NCI-H2081 treated with DMSO at 0.1 percent for 48 hours (cell line): Measurements from ENCODE around the gene NCF4.

Source experiments
- DNase-seq: peaks from one replicate; lab custom pipeline; 2025; lab: John Stamatoyannopoulos, UW

Gene NCF4

GRCh38 chr22:36922105-36922608 lies 61.4 kb downstream of the NCF4 start:
- DNase-seq = no peak

GRCh38 chr22:36922711-36923110 lies 61.9 kb downstream of the NCF4 start:
- DNase-seq = no peak

DNA sequence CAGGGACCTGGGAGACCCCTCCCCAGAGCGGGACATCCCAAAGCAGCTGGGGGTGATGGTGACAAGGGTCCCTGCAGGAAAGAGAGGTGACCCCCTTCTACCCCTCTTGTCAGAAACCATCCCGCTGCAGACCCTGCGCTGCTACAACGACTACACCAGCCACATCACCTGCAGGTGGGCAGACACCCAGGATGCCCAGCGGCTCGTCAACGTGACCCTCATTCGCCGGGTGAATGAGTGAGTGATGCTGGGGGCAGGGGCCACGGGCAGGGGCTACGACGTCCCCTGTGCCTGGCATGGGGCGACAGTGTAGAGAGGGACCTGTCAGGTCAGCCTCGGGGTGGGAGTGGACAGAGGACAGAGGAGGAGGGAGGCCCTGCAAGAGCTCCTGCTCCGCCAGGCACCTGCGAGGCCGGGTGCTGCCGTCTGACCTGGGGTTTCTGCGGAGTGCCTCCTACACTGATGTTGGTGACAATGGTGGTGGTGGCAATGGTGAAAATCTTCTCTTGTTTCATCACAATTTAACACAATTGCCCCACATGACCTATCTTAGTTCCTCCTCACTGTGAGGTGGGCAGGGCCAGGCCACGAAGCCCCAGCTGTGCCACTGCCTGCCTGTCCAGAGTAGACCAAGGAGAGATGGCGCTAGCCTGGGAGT lies 62.5 kb downstream of the NCF4 start:
- no peak for DNase-seq

DNA sequence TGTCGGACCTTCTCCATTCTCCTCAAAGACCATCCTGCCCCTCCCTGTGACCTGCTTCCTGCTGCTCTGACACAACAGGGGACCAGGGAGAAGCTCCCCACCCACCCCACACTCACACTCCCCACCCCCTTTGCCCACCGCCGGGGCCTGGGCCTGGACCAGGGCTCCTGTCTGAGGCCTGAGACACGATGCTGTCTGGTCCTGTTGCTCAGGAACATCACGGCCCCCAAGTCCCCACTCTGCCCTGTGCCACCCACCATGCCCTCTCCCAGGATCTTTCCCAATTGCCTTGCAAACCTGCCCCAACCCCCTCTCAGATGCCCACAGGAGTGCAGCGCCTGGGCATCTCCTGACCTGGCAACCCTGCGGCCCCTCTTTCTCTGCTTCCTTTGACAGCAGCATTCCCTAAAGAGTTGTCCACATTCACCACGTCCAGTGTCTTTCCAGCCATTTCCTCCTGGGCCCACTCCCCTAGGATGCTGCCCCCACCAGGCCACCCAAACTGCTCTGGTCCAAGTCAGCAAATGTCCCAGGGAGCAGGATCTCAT lies 63.4 kb downstream of the NCF4 start:
- DNase-seq = no peak

- no peak for DNase-seq
Observed at GRCh38 chr22:36925388-36926290, 64.8 kb downstream of the NCF4 start.

DNA sequence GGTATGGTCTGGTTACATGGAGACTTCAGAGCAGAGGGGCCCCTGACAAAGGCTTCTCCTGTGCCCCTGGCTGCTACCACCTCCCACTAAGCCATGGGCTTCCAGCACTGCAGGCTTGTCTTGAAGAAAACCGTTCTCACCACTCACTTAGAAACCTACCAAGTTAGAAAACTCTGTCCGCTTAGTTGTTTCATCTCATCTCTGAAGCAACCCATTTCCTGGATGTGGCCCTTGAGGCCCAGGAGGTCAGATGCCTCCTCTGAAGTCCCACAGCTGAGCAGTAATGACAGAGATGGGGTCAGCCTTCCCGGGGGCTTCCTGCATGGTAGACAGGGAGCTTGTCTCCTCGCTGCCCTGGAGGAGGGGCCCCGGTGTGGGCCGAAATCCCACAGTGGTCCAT lies 65.5 kb downstream of the NCF4 start:
- DNase-seq = no peak

DNA sequence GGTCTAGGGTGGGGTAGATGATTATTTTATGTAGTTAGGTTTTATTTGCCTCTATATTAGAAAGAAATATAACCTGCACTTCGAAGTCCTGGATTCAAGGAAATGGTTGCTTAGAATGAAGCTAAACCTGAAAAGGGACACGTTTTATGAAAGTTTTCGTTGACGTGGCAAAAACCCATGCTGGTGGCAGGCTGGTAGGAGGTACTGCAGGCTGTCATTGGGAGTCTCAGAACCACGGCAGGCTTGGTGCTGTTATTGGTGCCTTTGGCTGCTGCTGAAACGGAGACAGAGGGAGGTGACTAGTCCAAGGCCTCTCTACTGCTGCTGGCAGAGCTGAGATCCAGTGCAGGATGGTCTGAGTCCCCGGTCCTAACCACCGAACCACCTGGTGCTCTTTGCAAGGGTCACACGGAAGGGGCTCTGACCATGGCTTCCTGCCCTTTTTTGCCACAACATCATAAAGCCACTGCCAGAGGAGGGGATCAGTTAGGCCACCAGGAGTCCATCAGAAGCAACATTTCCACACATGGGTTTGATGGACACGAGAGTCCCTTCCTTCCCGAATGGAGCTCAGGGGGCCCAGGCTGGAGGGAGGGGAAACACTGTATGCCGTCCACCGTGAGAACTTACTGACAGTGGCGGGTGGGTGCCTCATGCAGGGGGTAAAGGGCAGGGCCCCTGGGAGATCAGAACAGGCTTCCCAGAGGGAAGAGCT lies 66.1 kb downstream of the NCF4 start:
- DNase-seq = no peak
